Astrocyte of the cerebellum (primary cell): ENCODE data around the gene ADCY4.

Experiments
- DNase-seq: peaks from one replicate; pipeline ENCODE4 v3.0.0-alpha.2; 2011; ENCODE audit warnings: low read depth
- H3K4me3 ChIP-seq: 2 replicates; pipeline ENCODE4 v1.5.1; 2011; ENCODE audit warnings: mild to moderate bottlenecking, low read depth, low read length, moderate library complexity
- in situ Hi-C: cut with HindIII; loops from 2 replicates; pipeline ENCODE4 v1.10.0; 2017; ENCODE audit warnings: low sequenced_read_pairs
- TF ChIP-seq, protein P1 (sequence below): IDR thresholded peaks from 2 replicates; pipeline ENCODE4 v1.5.1; 2012; ENCODE audit warnings: low read length, low read depth, moderate library complexity, mild to moderate bottlenecking; ENCODE audit errors: missing control alignments

Gene ADCY4

DNA sequence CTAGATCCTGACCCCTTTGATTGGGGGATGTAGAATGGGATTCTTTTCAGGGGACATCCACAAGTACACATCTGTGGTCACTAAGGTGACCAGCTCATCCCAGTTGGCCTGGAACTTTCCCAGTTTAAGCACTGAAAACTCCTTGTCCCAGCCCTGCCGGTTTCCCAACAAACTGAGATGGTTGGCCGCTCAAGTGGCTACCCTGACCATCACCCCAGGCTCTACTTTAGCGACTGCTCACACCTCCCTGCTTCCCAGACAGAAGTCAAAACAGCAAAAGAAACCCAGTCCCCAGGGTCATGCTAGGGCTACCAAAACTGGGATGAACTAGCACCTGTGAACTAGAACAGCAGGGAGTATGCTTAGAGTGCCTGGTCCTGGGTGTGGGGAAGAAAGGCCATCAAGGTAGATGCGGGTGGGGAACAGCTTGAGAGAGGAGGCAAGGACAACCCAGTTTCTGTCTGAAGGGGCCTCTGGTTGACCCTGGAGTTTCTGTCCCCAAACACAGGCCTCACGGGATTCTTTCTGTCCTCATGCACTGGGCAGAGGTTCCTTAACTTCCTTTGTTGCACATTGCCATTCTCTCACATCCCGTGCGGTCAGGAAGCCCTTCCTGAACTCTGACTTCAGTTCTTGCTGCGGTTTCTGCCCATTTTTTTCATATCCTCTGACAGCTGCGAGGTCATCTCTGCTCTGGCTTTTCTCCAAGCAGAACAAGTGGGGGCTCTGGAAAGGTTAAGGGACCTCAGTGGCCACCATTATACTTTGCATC lies 21.9 kb downstream of the ADCY4 start:
- in situ Hi-C loops, result no loop called here
- TF ChIP-seq, protein P1, sequence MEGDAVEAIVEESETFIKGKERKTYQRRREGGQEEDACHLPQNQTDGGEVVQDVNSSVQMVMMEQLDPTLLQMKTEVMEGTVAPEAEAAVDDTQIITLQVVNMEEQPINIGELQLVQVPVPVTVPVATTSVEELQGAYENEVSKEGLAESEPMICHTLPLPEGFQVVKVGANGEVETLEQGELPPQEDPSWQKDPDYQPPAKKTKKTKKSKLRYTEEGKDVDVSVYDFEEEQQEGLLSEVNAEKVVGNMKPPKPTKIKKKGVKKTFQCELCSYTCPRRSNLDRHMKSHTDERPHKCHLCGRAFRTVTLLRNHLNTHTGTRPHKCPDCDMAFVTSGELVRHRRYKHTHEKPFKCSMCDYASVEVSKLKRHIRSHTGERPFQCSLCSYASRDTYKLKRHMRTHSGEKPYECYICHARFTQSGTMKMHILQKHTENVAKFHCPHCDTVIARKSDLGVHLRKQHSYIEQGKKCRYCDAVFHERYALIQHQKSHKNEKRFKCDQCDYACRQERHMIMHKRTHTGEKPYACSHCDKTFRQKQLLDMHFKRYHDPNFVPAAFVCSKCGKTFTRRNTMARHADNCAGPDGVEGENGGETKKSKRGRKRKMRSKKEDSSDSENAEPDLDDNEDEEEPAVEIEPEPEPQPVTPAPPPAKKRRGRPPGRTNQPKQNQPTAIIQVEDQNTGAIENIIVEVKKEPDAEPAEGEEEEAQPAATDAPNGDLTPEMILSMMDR, result no peak
- no peak overlapping the region for H3K4me3 ChIP-seq
- no peak for DNase-seq

DNA sequence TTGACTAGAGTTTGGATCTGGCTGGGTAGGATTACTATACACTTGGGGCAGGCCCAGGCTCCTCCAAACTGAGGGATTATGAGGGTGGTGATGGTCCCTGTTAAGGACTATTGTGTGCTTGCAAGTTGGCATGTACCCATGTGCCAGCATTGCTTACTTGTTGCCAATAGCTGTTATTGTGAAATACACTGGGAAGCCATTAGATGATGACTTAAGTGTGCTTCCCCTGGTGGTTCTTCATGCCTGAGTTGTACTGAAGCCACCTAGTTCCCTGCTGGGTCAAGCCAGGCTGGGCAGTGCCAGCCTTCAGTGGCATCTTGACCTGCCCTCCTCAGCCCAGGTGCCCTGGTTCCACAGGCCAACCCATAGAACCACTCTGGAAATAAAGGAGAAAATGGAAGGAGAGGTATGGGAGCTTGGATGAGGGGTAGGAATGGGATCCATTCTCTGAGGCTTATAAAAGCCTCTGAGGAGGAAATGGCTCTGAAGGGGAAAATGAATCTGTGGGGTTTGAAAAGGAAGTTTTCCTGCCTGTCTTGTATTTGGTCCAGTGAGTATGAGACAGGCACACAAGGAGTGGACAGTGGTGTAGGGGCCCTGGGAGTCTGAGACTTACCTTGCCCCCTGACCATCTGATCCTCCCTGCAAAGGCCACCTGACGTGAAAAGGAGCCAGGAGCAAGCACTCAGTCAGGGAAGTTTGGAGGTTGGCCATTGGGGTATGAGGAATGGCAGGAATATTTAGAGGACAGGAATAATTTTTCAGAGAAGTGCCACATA lies 22.8 kb downstream of the ADCY4 start:
- no peak overlapping the region for H3K4me3 ChIP-seq
- TF ChIP-seq, protein P1, result no peak
- DNase-seq, result no peak
- in situ Hi-C loops, result no loop called here

DNA sequence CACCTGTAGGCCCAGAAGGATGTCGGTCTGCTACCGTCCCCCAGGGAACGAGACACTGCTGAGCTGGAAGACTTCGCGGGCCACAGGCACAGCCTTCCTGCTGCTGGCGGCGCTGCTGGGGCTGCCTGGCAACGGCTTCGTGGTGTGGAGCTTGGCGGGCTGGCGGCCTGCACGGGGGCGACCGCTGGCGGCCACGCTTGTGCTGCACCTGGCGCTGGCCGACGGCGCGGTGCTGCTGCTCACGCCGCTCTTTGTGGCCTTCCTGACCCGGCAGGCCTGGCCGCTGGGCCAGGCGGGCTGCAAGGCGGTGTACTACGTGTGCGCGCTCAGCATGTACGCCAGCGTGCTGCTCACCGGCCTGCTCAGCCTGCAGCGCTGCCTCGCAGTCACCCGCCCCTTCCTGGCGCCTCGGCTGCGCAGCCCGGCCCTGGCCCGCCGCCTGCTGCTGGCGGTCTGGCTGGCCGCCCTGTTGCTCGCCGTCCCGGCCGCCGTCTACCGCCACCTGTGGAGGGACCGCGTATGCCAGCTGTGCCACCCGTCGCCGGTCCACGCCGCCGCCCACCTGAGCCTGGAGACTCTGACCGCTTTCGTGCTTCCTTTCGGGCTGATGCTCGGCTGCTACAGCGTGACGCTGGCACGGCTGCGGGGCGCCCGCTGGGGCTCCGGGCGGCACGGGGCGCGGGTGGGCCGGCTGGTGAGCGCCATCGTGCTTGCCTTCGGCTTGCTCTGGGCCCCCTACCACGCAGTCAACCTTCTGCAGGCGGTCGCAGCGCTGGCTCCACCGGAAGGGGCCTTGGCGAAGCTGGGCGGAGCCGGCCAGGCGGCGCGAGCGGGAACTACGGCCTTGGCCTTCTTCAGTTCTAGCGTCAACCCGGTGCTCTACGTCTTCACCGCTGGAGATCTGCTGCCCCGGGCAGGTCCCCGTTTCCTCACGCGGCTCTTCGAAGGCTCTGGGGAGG lies 23.9 kb downstream of the ADCY4 start, which contains the start of gene LTB4R:
Gene LTB4R (plus strand): TSS at position 857 of the 959 bp plus-strand sequence. CDS start 4,150 bp downstream, outside the sequence.
- in situ Hi-C loops, result no loop called here
- peak; percentile 42 for DNase-seq
- TF ChIP-seq, protein P1, result peak; percentile 23
- H3K4me3 ChIP-seq, result peak within 1 kb of the TSS; percentile 20

DNA sequence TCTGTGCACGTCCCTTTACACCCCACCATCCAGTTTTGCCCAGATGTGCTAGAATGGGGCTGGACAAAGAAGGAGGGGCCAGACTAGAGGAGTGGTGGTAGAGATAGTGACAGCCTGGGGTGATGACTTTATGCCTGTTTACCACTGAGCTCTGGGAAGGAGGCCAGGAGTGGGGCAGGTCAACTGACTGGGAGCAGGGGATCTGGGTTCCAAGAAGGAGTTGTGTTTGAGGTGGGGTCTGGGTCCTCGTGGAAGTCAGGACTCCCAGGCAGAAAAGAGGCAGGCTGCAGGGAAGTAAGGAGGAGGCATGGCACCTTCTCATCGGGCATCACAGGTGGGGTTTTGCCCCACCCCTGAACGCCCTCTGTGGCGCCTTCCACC lies 24.6 kb downstream of the ADCY4 start:
- TF ChIP-seq, protein P1, result no peak
- DNase-seq, result no peak
- no peak overlapping the region for H3K4me3 ChIP-seq
- in situ Hi-C loops, result no loop called here

DNA sequence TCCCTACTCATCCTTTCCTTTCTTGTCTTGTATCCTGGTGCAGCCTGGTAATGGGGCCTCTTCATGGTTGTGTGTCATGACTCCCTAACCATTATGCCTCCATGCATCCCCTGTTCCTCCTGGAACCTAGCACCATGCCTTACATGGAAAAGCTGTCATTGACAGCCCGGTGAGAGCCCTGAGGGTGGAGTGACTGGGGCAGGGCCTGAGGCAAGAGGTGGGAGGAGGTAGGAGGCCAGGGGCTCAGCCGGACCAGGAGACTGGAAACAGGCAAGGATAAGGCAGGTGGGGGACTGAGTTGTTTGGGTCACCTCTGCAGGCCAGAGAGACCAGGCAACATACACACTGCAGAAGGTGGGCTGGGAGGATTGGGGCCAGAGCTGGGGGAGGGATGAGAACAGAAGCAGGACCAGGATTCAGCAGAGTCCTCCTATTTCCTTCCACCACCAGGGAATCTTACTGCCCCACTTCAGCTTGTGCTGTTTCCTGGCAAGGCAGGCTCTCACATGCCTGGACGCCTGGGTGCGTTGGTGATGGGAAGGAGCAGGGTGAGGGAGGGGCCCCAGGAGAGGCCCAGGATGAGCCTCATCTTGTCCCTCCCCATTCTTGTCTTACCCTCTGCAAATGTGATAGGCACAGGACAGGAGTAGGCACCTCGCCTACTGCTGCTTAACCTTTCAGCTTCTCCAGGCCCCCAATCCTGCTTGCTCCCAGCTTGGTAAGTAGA lies 25.2 kb downstream of the ADCY4 start, which contains the start of gene LTB4R2:
Gene LTB4R2 (plus strand): TSS at position 603 of the 727 bp plus-strand sequence. CDS start 525 bp downstream, outside the sequence.
- no peak for DNase-seq
- TF ChIP-seq, protein P1, result no peak
- H3K4me3 ChIP-seq, result no peak within 1 kb of the TSS
- in situ Hi-C loops, result no loop called here
